ENCODE data around the gene LCE2C.
"Not testable (repeated sequence)": the region's sequence is repeated elsewhere in the genome, so short reads cannot be mapped to it uniquely, and the experiment has no call there.

LCE2C gene

DNA sequence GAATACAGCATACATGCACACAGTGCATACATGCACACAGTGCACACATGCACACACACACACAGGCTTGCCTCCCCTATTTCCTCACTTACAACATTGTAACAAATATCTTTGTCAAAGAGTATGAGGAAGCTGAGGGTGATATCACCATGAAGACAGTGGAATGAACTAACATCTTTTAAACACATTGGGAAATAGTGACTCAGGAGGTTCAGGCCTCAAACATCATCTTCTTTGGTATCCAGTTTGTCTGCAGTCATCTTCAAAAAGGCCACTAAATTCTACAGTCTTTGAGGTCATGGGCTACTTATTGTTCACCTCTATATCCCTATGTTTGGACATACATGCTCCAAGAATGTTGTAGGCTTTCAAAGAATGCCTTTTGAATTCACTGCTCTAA, 8.8 kb downstream of the LCE2C start:
- peak; percentile 3 for DNase-seq
- H3K27me3 ChIP-seq (replicated peaks; ENCODE audit: insufficient read depth, low read length), result no peaks in the 10 kb centered on the region
- TF ChIP-seq, protein P1, sequence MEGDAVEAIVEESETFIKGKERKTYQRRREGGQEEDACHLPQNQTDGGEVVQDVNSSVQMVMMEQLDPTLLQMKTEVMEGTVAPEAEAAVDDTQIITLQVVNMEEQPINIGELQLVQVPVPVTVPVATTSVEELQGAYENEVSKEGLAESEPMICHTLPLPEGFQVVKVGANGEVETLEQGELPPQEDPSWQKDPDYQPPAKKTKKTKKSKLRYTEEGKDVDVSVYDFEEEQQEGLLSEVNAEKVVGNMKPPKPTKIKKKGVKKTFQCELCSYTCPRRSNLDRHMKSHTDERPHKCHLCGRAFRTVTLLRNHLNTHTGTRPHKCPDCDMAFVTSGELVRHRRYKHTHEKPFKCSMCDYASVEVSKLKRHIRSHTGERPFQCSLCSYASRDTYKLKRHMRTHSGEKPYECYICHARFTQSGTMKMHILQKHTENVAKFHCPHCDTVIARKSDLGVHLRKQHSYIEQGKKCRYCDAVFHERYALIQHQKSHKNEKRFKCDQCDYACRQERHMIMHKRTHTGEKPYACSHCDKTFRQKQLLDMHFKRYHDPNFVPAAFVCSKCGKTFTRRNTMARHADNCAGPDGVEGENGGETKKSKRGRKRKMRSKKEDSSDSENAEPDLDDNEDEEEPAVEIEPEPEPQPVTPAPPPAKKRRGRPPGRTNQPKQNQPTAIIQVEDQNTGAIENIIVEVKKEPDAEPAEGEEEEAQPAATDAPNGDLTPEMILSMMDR (IDR thresholded peaks at IDR 0.05; ENCODE audit: low read length), result no peak
- TF ChIP-seq EZH2phosphoT487 (IDR thresholded peaks at IDR 0.05; ENCODE audit: low read length) (no peak), EZH2 (optimal IDR thresholded peaks at IDR 0.05; ENCODE audit: low read depth, low read length) (no peak)
- no peaks in the 10 kb centered on the region for H3K4me1 ChIP-seq (ENCODE audit: low read length)
- no peak overlapping the region for H3K4me3 ChIP-seq (ENCODE audit: low read length)
- no peak overlapping the region for H3K4me2 ChIP-seq (ENCODE audit: low read depth, low read length)
- H3K9me2 ChIP-seq (replicated peaks; ENCODE audit: insufficient read depth, low read length), result no peaks in the 10 kb centered on the region
- H3K9me3 ChIP-seq (replicated peaks; ENCODE audit: insufficient read depth, low read length), result no peaks in the 10 kb centered on the region
- no peaks in the 10 kb centered on the region for H3K79me2 ChIP-seq (ENCODE audit: low read length)
- no peak overlapping the region for H3K27ac ChIP-seq (ENCODE audit: low read length)
- no peak overlapping the region for H2AFZ ChIP-seq (ENCODE audit: low read length)
- no peak overlapping the region for H3K9ac ChIP-seq (ENCODE audit: low read length)
- no peaks in the 10 kb centered on the region for H4K20me1 ChIP-seq (ENCODE audit: insufficient read depth, low read length)
- H3K36me3 ChIP-seq (replicated peaks; ENCODE audit: insufficient read depth, low read length), result no peaks in the 10 kb centered on the region
- no peaks in the 10 kb centered on the region for H3F3A ChIP-seq (ENCODE audit: insufficient read depth, low read length)

DNA sequence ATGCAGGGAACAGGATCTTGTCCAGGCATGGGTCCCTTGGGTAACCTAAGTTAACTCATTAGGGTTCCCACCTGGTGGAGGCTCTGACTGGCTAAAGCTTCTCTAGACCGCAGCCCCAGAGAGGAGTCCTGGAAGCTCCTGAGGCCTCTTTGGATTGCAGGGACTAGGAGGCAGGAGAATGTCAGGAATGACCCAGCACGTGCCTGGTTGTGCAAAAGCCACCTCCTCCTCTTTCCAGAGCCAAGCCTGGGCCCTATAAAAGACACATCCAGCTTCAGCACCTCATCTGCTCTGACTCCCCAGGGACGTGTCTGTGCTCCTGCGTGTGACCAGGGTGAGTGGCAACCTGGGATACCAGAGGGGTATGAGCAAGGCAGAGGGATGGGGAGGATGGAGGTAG, 10.7 kb downstream of the LCE2C start, which contains the start of gene LCE2B:
TSS of gene LCE2B (plus strand) at position 301 of the 400 bp plus-strand sequence. CDS start 721 bp downstream, outside the sequence.
- H3K4me2 ChIP-seq (ENCODE audit: low read depth, low read length); H3K9me2 ChIP-seq (replicated peaks; ENCODE audit: insufficient read depth, low read length); H3K9me3 ChIP-seq (replicated peaks; ENCODE audit: insufficient read depth, low read length); H3K27me3 ChIP-seq (replicated peaks; ENCODE audit: insufficient read depth, low read length); H3F3A ChIP-seq (ENCODE audit: insufficient read depth, low read length); DNase-seq; H3K79me2 ChIP-seq (ENCODE audit: low read length); H4K20me1 ChIP-seq (ENCODE audit: insufficient read depth, low read length); H2AFZ ChIP-seq (ENCODE audit: low read length); H3K36me3 ChIP-seq (replicated peaks; ENCODE audit: insufficient read depth, low read length); H3K4me1 ChIP-seq (ENCODE audit: low read length); H3K4me3 ChIP-seq (ENCODE audit: low read length); H3K27ac ChIP-seq (ENCODE audit: low read length); H3K9ac ChIP-seq (ENCODE audit: low read length): not testable (repeated sequence)

DNA sequence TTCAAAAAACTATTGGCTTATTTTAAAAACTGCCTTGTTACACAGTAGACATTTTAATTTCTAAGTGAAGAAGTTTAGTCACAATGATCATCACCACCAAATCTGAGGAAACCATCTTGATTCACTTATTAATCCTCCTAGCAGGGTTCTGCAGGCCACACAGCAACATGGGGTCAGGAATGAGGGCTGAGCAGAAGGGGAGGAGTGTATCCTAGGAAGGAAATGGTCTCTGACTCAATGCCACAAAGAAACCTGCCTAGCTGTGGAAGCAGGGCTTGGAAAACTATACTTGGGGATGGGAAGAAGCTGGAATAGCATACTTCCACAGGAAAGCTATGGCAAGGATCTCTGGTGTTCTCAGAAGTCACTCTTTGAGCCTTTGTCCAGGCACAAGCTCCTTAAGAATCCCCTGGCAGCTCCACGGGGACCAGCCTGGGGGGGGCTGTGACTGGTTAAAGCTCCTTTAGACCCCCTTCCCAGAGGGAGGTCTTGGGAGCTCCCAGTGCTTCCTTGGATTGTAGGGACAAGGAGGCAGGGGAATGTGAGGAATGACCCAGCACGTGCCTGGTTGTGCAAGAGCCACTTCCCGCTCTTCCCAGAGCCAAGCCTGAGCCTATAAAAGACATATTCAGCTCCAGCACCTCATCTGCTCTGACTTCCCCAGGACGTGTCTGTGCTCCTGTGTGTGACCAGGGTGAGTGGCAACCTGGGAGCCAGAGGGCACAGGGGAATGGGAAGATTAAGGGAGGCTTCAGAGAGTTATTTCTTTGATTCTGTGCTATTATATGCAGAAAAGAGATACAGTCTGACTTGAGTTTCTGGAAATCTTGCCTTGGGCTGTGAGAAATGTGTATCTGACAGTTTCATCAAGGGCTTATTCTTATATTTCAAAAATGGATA, 22.9 kb downstream of the LCE2C start, which contains the start of gene LCE2A:
TSS of gene LCE2A (plus strand) at position 645 of the 900 bp plus-strand sequence. CDS start 557 bp downstream, outside the sequence.
- TF ChIP-seq EZH2phosphoT487 (IDR thresholded peaks at IDR 0.05; ENCODE audit: low read length) (no peak), EZH2 (optimal IDR thresholded peaks at IDR 0.05; ENCODE audit: low read depth, low read length) (no peak)
- TF ChIP-seq, protein P1 (IDR thresholded peaks at IDR 0.05; ENCODE audit: low read length), result no peak

DNA sequence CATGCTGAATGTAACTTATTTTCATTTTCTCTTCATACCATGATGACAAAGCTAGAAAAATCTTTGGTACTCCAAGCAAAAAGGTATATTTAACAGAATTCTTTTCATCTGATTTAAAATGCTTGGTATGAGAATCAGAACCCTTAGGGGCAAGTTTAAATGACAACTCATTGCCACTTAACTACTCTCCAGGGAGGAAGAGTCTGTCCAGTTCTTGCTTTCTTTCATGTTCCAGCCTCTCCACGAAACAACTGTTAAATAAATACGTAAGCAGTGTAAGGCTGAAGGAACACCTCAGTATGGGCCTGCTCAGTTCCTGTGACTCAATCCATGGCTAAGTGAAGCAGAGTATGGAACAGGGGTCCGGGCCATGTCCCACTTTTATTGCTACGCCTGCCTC, 24.7 kb downstream of the LCE2C start:
- DNase-seq, result no peak
- Histone ChIP-seq H2AFZ (ENCODE audit: low read length) (no peak overlapping the region), H3K79me2 (ENCODE audit: low read length) (no peaks in the 10 kb centered on the region), H3F3A (ENCODE audit: insufficient read depth, low read length) (no peaks in the 10 kb centered on the region), H3K9me3 (replicated peaks; ENCODE audit: insufficient read depth, low read length) (no peaks in the 10 kb centered on the region), H3K27me3 (replicated peaks; ENCODE audit: insufficient read depth, low read length) (no peaks in the 10 kb centered on the region), H3K36me3 (replicated peaks; ENCODE audit: insufficient read depth, low read length) (no peaks in the 10 kb centered on the region), H3K4me1 (ENCODE audit: low read length) (no peaks in the 10 kb centered on the region), H3K9me2 (replicated peaks; ENCODE audit: insufficient read depth, low read length) (no peaks in the 10 kb centered on the region), H3K9ac (ENCODE audit: low read length) (no peak overlapping the region), H3K4me3 (ENCODE audit: low read length) (no peak overlapping the region), H3K27ac (ENCODE audit: low read length) (no peak overlapping the region), H4K20me1 (ENCODE audit: insufficient read depth, low read length) (no peaks in the 10 kb centered on the region), H3K4me2 (ENCODE audit: low read depth, low read length) (no peak overlapping the region)
- TF ChIP-seq, protein P1 (IDR thresholded peaks at IDR 0.05; ENCODE audit: low read length), result no peak
- no peak for TF ChIP-seq EZH2phosphoT487 (IDR thresholded peaks at IDR 0.05; ENCODE audit: low read length)
- TF ChIP-seq EZH2 (optimal IDR thresholded peaks at IDR 0.05; ENCODE audit: low read depth, low read length), result no peak

More for the DNA sequence above, 22.9 kb downstream of the LCE2C start, which contains the start of gene LCE2A:
- Histone ChIP-seq H3K36me3 (replicated peaks; ENCODE audit: insufficient read depth, low read length) (no peaks in the 10 kb centered on the region), H3K4me2 (ENCODE audit: low read depth, low read length) (no peak within 1 kb of the TSS), H3K9me2 (replicated peaks; ENCODE audit: insufficient read depth, low read length) (no peaks in the 10 kb centered on the region), H4K20me1 (ENCODE audit: insufficient read depth, low read length) (no peaks in the 10 kb centered on the region), H3K79me2 (ENCODE audit: low read length) (no peaks in the 10 kb centered on the region), H3F3A (ENCODE audit: insufficient read depth, low read length) (no peaks in the 10 kb centered on the region), H3K4me1 (ENCODE audit: low read length) (no peaks in the 10 kb centered on the region), H3K27ac (ENCODE audit: low read length) (no peak within 1 kb of the TSS), H3K27me3 (replicated peaks; ENCODE audit: insufficient read depth, low read length) (no peaks in the 10 kb centered on the region), H3K9me3 (replicated peaks; ENCODE audit: insufficient read depth, low read length) (no peaks in the 10 kb centered on the region), H2AFZ (ENCODE audit: low read length) (no peak within 1 kb of the TSS), H3K4me3 (ENCODE audit: low read length) (no peak within 1 kb of the TSS), H3K9ac (ENCODE audit: low read length) (no peak within 1 kb of the TSS)
- no peak for DNase-seq

All from MM.1S (cell line).